ENCODE results near the gene MEGF6.

- TF ChIP-seq, protein P1, sequence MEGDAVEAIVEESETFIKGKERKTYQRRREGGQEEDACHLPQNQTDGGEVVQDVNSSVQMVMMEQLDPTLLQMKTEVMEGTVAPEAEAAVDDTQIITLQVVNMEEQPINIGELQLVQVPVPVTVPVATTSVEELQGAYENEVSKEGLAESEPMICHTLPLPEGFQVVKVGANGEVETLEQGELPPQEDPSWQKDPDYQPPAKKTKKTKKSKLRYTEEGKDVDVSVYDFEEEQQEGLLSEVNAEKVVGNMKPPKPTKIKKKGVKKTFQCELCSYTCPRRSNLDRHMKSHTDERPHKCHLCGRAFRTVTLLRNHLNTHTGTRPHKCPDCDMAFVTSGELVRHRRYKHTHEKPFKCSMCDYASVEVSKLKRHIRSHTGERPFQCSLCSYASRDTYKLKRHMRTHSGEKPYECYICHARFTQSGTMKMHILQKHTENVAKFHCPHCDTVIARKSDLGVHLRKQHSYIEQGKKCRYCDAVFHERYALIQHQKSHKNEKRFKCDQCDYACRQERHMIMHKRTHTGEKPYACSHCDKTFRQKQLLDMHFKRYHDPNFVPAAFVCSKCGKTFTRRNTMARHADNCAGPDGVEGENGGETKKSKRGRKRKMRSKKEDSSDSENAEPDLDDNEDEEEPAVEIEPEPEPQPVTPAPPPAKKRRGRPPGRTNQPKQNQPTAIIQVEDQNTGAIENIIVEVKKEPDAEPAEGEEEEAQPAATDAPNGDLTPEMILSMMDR (IDR thresholded peaks at IDR 0.05; ENCODE audit: low read depth, low read length), result no peak
- no peak for TF ChIP-seq EZH2phosphoT487 (IDR thresholded peaks at IDR 0.05; ENCODE audit: low read depth)
Measured at GRCh38 chr1:3578433-3578805, 32.9 kb downstream of the MEGF6 start.

Measured in OCI-LY3 (cell line).